ENCODE results near the gene ARHGAP15.

ARHGAP15 gene

GRCh38 chr2:143524119-143524553 is 394.9 kb downstream of the ARHGAP15 start:
- no peak overlapping the region for H3K4me3 ChIP-seq (replicated peaks; ENCODE audit: insufficient read depth, low read length)
- no peaks in the 10 kb centered on the region for H3K27me3 ChIP-seq (ENCODE audit: insufficient read depth, poor library complexity, severe bottlenecking)
- no peak for DNase-seq (ENCODE audit: low read depth in 1 of 2, low spot score in 1 of 2)
- no peak overlapping the region for H3K27ac ChIP-seq (replicated peaks)
- TF ChIP-seq GABPA (IDR thresholded peaks at IDR 0.05; ENCODE audit: low read depth) (no peak), REST (IDR thresholded peaks at IDR 0.05; ENCODE audit: insufficient replicate concordance, low read depth) (no peak), CTCF (IDR thresholded peaks at IDR 0.05; ENCODE audit: insufficient read depth, low read length) (no peak), SPI1 (IDR thresholded peaks at IDR 0.05; ENCODE audit: borderline replicate concordance, low read depth) (no peak), POLR2AphosphoS5 (IDR thresholded peaks at IDR 0.05; ENCODE audit: low read depth) (no peak)

GRCh38 chr2:143524559-143525401 is 395.6 kb downstream of the ARHGAP15 start:
- H3K27ac ChIP-seq (replicated peaks), result no peak overlapping the region
- no peak overlapping the region for H3K4me3 ChIP-seq (replicated peaks; ENCODE audit: insufficient read depth, low read length)
- TF ChIP-seq POLR2AphosphoS5 (IDR thresholded peaks at IDR 0.05; ENCODE audit: low read depth), result no peak
- no peak for TF ChIP-seq CTCF (IDR thresholded peaks at IDR 0.05; ENCODE audit: insufficient read depth, low read length)
- TF ChIP-seq GABPA (IDR thresholded peaks at IDR 0.05; ENCODE audit: low read depth), result no peak
- TF ChIP-seq SPI1 (IDR thresholded peaks at IDR 0.05; ENCODE audit: borderline replicate concordance, low read depth), result no peak
- TF ChIP-seq REST (IDR thresholded peaks at IDR 0.05; ENCODE audit: insufficient replicate concordance, low read depth), result no peak
- H3K27me3 ChIP-seq (ENCODE audit: insufficient read depth, poor library complexity, severe bottlenecking), result no peaks in the 10 kb centered on the region
- no peak for DNase-seq (ENCODE audit: low read depth in 1 of 2, low spot score in 1 of 2)

GRCh38 chr2:143525402-143525860 is 396.2 kb downstream of the ARHGAP15 start:
- TF ChIP-seq REST (IDR thresholded peaks at IDR 0.05; ENCODE audit: insufficient replicate concordance, low read depth), result no peak
- no peak for TF ChIP-seq CTCF (IDR thresholded peaks at IDR 0.05; ENCODE audit: insufficient read depth, low read length)
- TF ChIP-seq SPI1 (IDR thresholded peaks at IDR 0.05; ENCODE audit: borderline replicate concordance, low read depth), result no peak
- TF ChIP-seq POLR2AphosphoS5 (IDR thresholded peaks at IDR 0.05; ENCODE audit: low read depth), result no peak
- TF ChIP-seq GABPA (IDR thresholded peaks at IDR 0.05; ENCODE audit: low read depth), result no peak
- no peak overlapping the region for H3K27ac ChIP-seq (replicated peaks)
- no peak overlapping the region for H3K4me3 ChIP-seq (replicated peaks; ENCODE audit: insufficient read depth, low read length)
- H3K27me3 ChIP-seq (ENCODE audit: insufficient read depth, poor library complexity, severe bottlenecking), result no peaks in the 10 kb centered on the region
- no peak for DNase-seq (ENCODE audit: low read depth in 1 of 2, low spot score in 1 of 2)

All from HL-60 (cell line).